HG02884 (cell line): ENCODE results near the gene MDK.
"Not testable (repeated sequence)": the region's sequence is repeated elsewhere in the genome, so short reads cannot be mapped to it uniquely, and the experiment has no call there.

Experiments
- ATAC-seq: cut with Tn5 transposase; IDR thresholded peaks from one replicate; pipeline ENCODE4 v1.9.1; 2021; ENCODE audit warnings: mild to moderate bottlenecking, moderate library complexity; ENCODE audit not compliant: unreplicated experiment

The MDK gene

GRCh38 chr11:46367244-46367915, 14.1 kb upstream of the MDK start:
- peak; percentile 64 for ATAC-seq

- ATAC-seq = no peak
Observed at GRCh38 chr11:46367916-46368267, 13.6 kb upstream of the MDK start.

GRCh38 chr11:46369458-46370152, 11.9 kb upstream of the MDK start:
- peak; percentile 47 for ATAC-seq

GRCh38 chr11:46370253-46370652, 11.2 kb upstream of the MDK start:
- ATAC-seq = no peak

- not testable (repeated sequence) for ATAC-seq
Observed at GRCh38 chr11:46371262-46371661, 10.2 kb upstream of the MDK start.

- no peak for ATAC-seq
Observed at GRCh38 chr11:46372086-46372485, 9.4 kb upstream of the MDK start.

- ATAC-seq = not testable (repeated sequence)
Observed at GRCh38 chr11:46372501-46372900, 9.0 kb upstream of the MDK start.

- ATAC-seq = no peak
Observed at GRCh38 chr11:46373787-46374740, 7.4 kb upstream of the MDK start.

GRCh38 chr11:46374815-46375214, 6.7 kb upstream of the MDK start:
- no peak for ATAC-seq

GRCh38 chr11:46375392-46376101, 5.9 kb upstream of the MDK start:
- ATAC-seq = no peak

GRCh38 chr11:46376258-46377050, 5.0 kb upstream of the MDK start:
- no peak for ATAC-seq

- no peak for ATAC-seq
Observed at GRCh38 chr11:46377290-46377689, 4.2 kb upstream of the MDK start.

- ATAC-seq = no peak
Observed at GRCh38 chr11:46377831-46378230, 3.6 kb upstream of the MDK start.

GRCh38 chr11:46378296-46378695, 3.2 kb upstream of the MDK start:
- ATAC-seq = no peak

- ATAC-seq = no peak
Observed at GRCh38 chr11:46378811-46379481, 2.5 kb upstream of the MDK start.

- not testable (repeated sequence) for ATAC-seq
Observed at GRCh38 chr11:46379482-46380293, 1.8 kb upstream of the MDK start.

- no peak for ATAC-seq
Observed at GRCh38 chr11:46380340-46381047, 975 bp upstream of the MDK start.
